GM12865 (cell line): ENCODE measurements around the gene KIR2DL4.
"Not testable (repeated sequence)": the region's sequence is repeated elsewhere in the genome, so short reads cannot be mapped to it uniquely, and the experiment has no call there.

Source experiments
- DNase-seq: peaks from one replicate; pipeline ENCODE4 v3.0.0; 2010; ENCODE audit warnings: low read depth
- H3K4me3 ChIP-seq: 2 replicates; pipeline ENCODE4 v1.5.1; 2011; ENCODE audit warnings: mild to moderate bottlenecking, low read depth, low read length, control low read depth
- TF ChIP-seq, protein P1 (sequence below): IDR thresholded peaks from 2 replicates; pipeline ENCODE4 v1.5.1; 2011; ENCODE audit warnings: low read length, control low read depth, low read depth, inconsistent platforms; ENCODE audit not compliant: insufficient read depth; ENCODE audit errors: missing control alignments

The KIR2DL4 gene

DNA sequence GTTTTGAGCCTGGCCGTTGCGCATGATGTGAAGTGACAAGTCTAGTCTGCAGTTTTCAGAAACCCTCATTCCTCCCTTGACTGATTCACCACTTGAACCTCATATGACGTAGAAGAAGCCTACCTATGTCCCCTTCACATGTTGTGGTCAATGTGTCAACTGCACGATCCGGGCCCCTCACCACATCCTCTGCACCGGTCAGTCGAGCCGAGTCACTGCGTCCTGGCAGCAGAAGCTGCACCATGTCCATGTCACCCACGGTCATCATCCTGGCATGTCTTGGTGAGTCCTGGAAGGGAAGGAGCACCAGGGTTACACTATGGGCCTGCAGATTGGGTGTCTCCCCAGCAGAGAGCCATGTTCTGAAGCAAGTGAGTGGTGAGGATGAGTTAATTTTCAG, at the start of gene KIR2DL4:
TSS of gene KIR2DL4 (plus strand) at position 201 of the 400 bp plus-strand sequence. CDS start at position 243, 42 bp downstream.
- peak; percentile 14 for DNase-seq
- TF ChIP-seq, protein P1, sequence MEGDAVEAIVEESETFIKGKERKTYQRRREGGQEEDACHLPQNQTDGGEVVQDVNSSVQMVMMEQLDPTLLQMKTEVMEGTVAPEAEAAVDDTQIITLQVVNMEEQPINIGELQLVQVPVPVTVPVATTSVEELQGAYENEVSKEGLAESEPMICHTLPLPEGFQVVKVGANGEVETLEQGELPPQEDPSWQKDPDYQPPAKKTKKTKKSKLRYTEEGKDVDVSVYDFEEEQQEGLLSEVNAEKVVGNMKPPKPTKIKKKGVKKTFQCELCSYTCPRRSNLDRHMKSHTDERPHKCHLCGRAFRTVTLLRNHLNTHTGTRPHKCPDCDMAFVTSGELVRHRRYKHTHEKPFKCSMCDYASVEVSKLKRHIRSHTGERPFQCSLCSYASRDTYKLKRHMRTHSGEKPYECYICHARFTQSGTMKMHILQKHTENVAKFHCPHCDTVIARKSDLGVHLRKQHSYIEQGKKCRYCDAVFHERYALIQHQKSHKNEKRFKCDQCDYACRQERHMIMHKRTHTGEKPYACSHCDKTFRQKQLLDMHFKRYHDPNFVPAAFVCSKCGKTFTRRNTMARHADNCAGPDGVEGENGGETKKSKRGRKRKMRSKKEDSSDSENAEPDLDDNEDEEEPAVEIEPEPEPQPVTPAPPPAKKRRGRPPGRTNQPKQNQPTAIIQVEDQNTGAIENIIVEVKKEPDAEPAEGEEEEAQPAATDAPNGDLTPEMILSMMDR = no peak
- no peak within 1 kb of the TSS for H3K4me3 ChIP-seq

DNA sequence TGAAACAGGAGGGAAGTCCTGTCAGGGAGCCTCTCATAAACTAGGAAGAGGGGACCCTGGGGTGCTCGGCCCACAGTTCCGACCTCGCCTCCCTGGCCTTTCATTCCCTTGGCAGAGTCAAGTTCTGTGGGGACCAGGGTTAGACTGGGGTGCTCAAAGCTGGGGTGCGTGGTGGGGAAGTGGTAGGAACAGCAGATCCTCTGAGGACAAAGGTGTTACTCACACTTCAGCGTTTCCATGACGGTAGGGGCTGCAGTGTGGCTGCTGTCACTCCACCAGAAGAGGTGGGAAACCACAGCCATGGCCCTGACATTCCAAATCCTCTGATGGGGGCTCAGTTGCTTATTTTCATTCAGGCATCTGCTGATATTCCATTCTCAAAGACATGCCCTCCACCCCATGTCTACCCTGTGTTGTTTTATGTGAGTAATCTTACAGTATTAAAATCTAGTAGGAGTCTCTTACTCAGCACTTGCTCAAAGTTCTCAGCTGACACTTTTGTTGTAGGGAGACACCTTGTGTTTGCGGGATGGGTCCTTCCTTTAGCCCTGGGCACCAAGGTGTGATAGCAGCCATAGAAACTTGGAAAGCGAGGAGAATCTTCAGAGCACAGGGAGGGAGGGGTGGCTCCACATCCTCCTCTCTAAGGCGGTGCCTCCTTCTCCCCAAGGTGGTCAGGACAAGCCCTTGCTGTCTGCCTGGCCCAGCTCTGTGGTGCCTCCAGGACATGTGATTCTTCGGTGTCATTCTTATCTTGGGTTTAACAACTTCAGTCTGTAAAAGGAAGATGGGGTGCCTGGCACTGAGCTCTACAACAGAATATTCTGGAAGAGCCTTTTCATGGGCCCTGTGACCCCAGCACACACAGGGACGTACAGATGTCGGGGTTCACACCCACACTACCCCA, 47.0 kb upstream of the KIR2DL4 start:
- not testable (repeated sequence) for H3K4me3 ChIP-seq, DNase-seq

DNA sequence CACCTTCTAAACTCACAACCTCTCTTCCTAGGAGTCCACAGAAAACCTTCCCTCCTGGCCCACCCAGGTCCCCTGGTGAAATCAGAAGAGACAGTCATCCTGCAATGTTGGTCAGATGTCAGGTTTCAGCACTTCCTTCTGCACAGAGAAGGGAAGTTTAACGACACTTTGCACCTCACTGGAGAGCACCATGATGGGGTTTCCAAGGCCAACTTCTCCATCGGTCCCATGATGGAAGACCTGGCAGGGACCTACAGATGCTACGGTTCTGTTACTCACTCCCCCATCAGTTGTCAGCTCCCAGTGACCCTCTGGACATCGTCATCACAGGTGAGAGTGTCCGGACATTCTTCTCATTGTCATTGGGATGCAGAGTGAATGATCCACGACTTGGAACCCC, 44.8 kb upstream of the KIR2DL4 start:
- not testable (repeated sequence) for DNase-seq, H3K4me3 ChIP-seq

DNA sequence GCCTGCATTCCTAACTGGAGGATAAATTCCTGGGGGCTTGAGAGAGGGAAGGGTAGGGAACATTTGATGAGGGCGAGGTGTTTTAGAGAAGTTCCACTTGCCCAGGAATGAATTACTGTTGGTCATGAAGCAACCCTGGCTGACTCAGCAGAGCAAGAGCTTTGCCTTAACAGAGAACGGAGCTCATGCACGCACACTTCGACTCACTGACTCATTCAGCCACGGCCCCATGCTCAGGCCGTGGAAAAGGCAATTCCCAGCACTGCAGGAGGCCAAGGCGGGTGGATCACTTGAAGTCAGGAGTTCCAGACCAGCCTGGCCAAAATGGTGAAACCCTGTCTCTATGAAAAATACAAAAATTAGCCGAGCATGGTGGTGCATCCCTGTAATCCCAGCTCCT, 39.2 kb upstream of the KIR2DL4 start:
- not testable (repeated sequence) for H3K4me3 ChIP-seq, DNase-seq

DNA sequence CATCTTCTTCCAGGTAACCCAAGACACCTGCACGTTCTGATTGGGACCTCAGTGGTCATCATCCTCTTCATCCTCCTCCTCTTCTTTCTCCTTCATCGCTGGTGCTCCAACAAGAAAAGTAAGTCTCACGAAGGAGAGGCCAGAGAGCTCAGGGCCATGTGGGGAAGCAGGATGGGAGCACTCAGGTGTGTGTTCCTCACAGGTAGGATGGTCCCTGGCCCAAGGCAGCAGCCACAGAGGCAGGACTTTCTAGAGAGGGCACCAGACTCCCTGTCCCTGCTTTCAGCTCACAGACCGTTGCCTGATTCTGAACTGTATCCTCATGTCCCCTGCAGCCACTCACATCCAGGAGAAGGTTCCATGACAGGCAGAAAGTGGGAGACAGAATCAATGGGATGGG, 36.9 kb upstream of the KIR2DL4 start:
- DNase-seq, H3K4me3 ChIP-seq: not testable (repeated sequence)

DNA sequence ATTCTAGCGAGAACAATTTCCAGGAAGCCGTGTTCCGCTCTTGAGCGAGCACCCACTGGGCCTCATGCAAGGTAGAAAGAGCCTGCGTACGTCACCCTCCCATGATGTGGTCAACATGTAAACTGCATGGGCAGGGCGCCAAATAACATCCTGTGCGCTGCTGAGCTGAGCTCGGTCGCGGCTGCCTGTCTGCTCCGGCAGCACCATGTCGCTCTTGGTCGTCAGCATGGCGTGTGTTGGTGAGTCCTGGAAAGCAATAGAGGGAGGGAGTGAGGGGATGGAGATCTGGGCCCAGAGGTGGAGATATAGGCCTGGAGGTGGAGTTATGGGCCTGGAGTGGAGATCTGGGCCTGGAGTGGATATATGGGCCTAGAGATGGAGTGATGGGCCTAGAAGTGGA, 33.8 kb upstream of the KIR2DL4 start, which contains the start of gene KIR2DL1:
TSS of gene KIR2DL1 (plus strand) at position 148 of the 400 bp plus-strand sequence. CDS start at position 206, 58 bp downstream.
- H3K4me3 ChIP-seq, DNase-seq: not testable (repeated sequence)

DNA sequence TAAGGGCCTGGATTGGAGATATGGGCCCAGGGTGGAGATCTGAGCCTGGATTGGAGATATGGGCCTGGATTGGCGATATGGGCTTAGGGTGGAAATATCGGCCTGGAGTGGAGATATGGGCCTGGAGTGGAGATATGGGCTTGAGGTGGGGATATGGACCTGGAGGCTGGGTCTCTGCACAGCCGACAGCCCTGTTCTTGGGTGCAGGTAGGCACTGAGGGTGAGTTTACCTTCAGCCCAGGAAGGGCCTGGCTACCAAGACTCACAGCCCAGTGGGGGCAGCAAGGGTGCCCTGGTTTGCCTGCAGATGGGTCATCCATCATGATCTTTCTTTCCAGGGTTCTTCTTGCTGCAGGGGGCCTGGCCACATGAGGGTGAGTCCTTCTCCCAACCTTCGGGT, 32.9 kb upstream of the KIR2DL4 start:
- not testable (repeated sequence) for H3K4me3 ChIP-seq, DNase-seq

DNA sequence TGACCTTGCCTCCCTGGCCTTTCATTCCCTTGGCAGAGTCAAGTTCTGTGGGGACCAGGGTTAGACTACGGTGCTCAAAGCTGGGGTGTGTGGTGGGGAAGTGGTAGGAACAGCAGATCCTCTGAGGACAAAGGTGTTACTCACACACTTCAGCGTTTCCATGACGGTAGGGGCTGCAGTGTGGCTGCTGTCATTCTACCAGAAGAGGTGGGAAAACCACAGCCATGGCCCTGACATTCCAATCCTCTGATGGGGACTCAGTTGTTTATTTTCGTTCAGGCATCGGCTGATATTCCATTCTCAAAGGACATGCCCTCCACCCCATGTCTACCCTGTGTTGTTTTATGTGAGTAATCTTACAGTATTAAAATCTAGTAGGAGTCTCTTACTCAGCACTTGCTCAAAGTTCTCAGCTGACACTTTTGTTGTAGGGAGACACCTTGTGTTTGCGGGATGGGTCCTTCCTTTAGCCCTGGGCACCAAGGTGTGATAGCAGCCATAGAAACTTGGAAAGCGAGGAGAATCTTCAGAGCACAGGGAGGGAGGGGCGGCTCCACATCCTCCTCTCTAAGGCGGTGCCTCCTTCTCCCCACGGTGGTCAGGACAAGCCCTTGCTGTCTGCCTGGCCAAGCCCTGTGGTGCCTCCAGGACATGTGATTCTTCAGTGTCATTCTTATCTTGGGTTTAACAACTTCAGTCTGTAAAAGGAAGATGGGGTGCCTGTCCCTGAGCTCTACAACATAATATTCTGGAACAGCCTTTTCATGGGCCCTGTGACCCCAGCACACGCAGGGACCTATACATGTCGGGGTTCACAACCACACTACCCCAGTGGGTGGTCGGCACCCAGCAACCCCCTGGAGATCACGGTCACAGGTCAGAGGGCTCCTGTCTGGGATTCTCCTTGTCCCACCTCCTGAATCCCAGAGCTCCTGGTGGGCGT, 32.1 kb upstream of the KIR2DL4 start:
- DNase-seq, H3K4me3 ChIP-seq: not testable (repeated sequence)

DNA sequence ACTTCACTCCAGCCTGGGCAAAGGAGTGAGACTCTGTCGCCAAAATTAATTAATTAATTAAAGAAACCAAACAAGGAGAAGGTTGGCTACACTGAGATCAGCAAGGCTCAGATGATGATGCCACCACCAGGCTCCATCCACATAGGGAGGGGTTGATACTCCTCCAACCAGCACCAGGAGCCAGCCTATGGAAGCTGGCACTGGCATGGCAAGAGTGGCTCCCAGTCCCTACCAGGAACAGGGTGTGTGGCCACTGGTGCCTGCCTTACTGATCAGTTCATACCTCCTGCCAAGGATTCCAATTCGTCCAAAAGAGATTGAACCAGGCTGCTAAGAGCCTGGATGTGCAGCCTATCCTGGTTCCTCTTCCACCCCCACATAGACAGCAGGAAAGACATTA, 30.7 kb upstream of the KIR2DL4 start:
- H3K4me3 ChIP-seq, DNase-seq: not testable (repeated sequence)

DNA sequence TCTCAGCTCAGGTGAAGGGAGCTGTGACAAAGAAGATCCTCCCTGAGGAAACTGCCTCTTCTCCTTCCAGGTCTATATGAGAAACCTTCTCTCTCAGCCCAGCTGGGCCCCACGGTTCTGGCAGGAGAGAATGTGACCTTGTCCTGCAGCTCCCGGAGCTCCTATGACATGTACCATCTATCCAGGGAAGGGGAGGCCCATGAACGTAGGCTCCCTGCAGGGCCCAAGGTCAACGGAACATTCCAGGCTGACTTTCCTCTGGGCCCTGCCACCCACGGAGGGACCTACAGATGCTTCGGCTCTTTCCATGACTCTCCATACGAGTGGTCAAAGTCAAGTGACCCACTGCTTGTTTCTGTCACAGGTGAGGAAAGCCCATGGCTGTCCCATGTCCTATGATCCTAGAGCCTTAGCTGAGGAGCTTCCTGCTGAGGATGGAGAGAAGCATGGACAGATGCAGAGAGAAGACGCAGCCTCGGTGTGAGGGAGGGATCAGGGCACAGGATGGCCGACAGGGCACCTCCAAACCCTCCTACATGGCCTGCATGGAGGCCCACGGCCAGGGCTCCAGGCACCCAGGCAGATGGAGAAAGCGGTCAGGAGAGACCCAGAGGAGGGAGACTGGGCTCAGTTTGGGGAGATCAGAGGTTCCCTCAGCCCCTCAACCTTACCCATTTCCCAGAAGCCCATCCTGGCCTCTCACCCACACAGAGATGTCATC, 28.2 kb upstream of the KIR2DL4 start:
- not testable (repeated sequence) for H3K4me3 ChIP-seq, DNase-seq

DNA sequence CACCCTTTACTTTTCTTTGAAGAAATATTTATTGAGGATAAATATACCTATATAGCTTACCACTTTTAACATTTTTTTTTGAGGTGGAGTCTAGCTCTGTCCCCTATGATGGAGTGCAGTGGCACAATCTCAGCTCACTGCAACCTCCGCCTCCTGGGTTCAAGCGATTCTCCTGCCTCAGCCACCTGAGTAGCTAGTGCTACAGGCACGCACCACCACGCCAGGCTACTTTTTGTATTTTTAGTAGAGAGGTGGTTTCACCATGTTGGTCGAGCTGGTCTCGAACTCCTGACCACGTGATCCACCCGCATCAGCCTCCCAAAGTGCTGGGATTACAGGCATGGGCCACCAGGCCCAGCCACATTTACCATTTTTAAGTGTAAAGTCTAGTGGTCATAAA, 27.6 kb upstream of the KIR2DL4 start:
- DNase-seq, H3K4me3 ChIP-seq: not testable (repeated sequence)

DNA sequence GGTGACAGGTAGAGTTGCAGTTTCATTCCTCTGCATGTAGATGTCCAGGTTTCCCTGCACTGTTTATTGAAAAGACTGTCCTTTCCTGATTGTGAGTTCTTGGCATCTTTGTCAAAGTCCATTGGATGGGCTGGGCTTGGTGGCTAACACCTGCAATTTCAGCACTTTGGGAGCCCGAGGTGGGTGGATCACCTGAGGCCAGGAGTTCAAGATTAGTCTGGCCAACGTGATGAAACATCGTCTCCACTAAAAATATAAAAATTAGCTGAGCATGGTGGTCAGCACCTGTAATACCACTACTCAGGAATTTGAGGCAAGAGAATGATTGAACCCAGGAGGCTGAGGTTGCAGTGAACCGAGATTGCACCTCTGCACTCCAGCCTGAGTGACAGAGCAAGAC, 25.6 kb upstream of the KIR2DL4 start:
- DNase-seq = not testable (repeated sequence)

DNA sequence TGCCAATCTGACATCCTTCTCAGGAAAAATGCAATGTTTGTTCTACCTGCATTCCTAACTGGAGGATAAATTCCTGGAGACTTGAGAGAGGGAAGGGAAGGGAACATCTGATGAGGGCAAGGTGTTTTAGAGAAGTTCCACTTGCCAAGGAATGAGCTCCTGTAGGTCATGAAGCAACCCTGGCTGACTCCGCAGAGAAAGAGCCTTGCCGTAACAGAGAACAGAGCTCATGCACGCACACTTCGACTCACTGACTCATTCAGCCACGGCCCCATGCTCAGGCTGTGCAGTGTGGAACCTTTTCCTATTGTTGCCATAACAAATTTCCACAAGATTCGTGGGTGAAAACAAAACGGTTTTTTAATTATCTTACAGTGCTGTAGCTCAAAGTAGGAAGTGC, 24.5 kb upstream of the KIR2DL4 start:
- DNase-seq, H3K4me3 ChIP-seq: not testable (repeated sequence)

More for the DNA sequence above, 25.6 kb upstream of the KIR2DL4 start:
- H3K4me3 ChIP-seq = not testable (repeated sequence)

DNA sequence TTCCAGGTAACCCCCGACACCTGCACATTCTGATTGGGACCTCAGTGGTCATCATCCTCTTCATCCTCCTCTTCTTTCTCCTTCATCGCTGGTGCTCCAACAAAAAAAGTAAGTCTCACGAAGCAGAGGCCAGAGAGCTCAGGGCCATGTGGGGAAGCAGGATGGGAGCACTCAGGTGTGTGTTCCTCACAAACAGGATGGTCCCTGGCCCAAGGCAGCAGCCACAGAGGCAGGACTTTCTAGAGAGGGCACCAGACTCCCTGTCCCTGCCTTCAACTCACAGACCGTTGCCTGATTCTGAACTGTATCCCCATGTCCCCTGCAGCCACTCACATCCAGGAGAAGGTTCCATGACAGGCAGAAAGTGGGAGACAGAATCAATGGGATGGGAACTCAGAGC, 20.5 kb upstream of the KIR2DL4 start:
- DNase-seq, H3K4me3 ChIP-seq: not testable (repeated sequence)

DNA sequence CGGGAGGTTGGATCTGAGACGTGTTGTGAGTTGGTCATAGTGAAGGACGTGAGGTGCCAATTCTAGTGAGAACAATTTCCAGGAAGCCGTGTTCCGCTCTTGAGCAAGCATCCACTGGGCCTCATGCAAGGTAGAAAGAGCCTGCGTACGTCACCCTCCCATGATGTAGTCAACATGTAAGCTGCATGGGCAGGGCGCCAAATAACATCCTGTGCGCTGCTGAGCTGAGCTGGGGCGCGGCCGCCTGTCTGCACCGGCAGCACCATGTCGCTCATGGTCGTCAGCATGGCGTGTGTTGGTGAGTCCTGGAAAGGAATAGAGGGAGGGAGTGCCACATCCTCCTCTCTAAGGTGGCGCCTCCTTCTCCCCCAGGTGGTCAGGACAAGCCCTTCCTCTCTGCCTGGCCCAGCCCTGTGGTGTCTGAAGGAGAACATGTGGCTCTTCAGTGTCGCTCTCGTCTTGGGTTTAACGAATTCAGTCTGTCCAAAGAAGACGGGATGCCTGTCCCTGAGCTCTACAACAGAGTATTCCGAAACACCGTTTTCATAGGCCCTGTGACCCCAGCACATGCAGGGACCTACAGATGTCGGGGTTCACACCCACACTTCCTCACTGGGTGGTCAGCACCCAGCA, 17.2 kb upstream of the KIR2DL4 start:
- H3K4me3 ChIP-seq, DNase-seq: not testable (repeated sequence)

DNA sequence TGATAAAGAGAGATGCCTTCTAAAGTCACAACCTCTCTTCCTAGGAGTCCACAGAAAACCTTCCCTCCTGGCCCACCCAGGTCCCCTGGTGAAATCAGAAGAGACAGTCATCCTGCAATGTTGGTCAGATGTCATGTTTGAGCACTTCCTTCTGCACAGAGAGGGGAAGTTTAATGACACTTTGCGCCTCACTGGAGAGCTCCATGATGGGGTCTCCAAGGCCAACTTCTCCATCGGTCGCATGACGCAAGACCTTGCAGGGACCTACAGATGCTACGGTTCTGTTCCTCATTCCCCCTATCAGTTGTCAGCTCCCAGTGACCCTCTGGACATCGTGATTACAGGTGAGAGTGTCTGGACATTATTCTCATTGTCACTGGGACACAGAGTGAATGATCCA, 15.3 kb upstream of the KIR2DL4 start:
- DNase-seq, H3K4me3 ChIP-seq: not testable (repeated sequence)
